LHCN-M2 (cell line): ENCODE results near the gene UMPS. TPM values are rescaled to one million over a fixed set of nuclear protein-coding genes. Genes with fewer than 3 reads are reported as not detected.
"Not testable (repeated sequence)": the region's sequence is repeated elsewhere in the genome, so short reads cannot be mapped to it uniquely, and the experiment has no call there.

Experiments used
- DNase-seq: peaks from one replicate; pipeline ENCODE4 v3.0.0-alpha.2; 2012; ENCODE audit warnings: low read depth
- total RNA-seq: library from RNA; depleted of rRNA; stranded (reverse); fragments of >200 nt; gene quantifications from 2 replicates; pipeline ENCODE4 v1.2.3, GENCODE V29; 2014

UMPS gene
- total RNA-seq, 1 experiment from 2014 or later: 39.3 TPM

DNA sequence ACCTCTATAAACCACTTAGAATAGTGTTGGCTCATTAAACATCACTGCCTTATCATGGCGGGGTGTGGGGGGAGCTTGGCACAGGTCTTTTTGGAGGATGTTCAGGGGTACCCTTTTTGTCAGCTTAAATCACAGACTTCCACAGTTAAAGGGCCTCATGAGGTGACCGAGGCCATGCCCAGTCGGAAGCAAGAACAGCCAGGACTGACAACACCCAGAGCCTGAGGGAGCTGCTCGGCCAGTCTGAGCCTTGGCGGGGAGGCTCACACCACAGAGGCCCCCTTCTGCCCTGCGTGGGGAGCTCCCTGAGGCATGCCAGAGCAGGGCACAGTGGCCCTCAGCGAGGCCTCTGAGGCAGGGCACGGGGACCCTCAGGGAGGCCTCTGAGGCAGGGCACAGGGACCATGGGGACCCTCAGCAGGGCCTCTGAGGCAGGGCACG lies 49.5 kb downstream of the UMPS start:
- DNase-seq: no peak

DNA sequence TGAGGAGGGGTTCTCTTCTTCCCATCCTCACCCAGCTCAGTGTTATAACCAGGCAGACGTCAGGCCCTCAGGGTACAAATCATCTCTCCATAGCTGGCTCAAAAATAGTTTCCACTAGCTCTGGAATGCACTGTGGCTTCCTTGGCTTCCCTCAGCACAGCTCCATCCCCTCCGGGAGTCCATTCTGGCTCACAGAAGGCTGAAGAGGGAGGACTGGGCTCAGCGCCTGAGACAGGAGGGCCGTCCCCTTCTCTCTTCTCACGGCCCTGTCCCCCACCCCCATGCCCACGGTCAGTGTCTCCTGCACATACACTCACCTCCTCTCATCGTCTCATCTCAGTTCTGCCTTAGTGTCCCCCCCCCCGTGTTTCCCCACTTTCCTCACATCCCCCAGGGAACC lies 50.1 kb downstream of the UMPS start:
- DNase-seq: peak; percentile 50

DNA sequence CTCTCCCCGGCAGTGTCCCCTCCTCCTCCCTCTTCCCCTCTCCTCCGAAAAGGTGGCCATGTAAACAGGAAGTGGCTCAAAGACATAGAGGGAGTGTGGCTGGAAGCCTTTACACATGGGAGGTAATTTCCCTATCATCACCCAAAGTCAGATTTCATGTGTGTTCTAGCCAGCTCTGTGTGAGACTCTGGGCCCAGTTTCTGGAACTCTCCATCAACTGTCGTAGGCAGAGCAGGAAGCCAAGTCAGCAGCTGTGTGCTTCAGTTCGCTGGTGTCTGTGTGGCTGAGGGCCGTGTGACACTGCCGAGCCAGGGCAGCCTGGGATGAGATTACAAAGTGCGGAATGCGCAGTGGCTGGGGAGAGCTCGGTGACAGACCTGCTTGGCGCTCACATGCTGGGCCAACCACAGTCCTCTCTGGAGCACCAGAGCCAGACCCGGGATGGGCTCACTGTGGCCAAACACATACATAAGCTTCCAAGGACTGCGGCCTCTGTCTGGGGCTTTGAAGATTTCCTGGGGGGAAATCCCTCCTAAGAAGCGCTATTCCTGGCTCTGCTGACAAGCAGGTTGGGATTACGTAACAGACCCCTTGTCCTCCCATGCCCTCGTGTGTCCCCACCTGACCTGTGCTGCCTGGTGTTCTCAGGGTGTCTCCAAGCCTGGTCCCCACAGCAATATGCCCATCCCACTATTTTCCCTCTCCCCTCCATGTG lies 50.7 kb downstream of the UMPS start:
- peak; percentile 68 for DNase-seq

DNA sequence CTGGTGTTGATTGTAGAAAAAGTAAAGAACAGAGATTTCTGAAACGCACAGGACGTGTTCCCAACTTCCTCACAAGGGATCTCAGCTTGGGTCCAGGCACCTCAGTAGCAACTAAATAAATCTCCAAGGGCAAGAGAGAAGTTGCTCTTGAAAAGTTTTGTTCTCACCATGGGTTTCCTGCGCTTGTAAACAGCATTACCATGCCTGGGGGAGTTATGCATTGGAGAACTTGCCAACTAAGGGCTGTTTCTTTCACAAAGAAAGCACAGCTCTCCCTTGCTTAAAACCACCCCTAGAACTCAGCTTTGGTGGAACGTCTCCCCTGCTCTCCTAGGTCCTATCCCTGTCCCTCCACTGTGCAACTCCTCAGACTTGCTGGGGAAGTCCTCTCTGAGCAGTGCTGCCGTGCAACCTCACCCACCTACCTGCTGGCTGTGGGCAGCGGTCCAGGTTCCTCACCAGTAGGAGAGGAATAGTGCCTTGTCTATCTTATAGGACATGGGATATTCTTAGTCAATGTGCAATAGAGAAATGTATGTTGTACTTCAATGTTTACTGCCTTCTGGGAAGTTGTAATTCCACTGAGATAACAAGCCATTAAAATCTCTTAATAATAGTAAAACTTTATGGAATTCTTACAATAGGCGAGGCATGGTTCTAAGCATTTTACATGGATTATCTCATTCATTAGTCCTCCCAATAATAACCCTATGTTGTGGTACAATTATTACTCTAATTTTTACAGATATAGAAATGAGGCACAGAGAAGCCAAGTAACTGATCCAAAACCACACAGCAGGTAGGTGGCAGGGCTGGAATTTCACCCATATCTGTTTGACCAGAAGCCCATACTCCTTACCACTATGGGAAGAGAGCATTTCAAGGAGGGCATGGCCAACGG lies 51.5 kb downstream of the UMPS start:
- no peak for DNase-seq

DNA sequence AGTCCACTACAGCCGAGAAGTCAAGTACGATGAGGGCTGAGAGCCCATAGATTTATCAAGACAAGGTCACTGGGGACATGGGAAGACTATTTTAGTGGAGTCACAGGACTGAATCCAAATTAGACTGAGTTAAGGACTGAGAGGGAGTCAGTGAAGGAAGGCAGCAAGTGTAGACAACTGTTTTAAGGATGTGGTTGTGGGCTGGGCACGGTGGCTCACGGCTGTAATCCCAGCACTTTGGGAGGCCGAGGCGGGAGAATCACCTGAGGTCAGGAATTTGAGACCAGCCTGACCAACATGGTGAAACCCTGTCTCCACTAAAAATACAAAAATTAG lies 52.1 kb downstream of the UMPS start:
- not testable (repeated sequence) for DNase-seq

DNA sequence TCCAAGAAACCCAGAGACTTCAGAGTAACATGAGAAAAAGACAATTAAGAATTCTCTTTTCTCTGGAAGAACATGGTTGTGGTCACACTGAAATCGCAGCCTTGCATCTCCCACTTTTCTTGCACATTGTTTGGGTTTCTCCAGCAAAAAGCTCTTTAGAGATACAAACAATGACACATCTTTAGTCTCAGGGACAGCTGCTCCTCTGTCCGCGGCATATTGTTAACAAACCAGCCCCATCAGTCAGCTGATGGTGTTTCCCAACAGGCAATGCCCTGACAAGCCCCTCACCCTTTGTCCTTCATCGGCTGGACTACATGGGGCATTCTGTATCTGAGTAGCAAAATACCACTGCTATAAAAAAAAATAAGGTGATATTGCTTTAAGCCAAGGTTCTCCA lies 53.4 kb downstream of the UMPS start:
- DNase-seq: peak; percentile 92

DNA sequence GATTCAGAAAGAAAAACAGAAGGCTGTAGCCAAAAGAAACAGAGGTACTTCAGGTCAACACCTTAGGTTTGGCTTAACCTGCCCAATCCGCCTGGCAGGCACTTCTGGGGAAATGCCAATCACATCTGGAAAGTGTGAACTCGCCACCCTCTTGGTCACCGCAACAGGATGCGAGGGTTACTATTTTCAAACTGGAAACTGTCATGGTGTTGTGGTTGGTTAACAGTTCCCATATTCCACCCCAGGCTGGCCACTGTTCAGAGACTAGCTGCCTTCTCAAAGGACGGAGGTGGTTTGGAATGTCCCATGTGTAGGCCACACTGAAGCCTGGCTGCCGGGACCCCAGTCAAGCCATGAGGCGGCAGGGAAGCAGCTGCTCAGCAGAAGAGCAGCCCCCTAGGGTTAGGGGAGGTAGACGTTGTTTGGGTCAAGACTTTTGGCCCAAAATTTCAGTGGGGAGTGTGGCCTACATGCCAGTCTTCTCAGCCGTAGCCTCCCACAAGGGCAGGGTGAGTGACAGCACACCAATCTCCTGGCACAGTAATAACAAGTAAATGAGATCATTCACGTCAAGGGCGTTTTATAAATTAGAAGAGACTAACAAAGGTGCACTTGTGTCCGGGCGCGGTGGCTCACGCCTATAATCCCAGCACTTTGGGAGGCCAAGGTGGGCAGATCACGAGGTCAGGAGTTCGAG lies 54.6 kb downstream of the UMPS start:
- no peak for DNase-seq

DNA sequence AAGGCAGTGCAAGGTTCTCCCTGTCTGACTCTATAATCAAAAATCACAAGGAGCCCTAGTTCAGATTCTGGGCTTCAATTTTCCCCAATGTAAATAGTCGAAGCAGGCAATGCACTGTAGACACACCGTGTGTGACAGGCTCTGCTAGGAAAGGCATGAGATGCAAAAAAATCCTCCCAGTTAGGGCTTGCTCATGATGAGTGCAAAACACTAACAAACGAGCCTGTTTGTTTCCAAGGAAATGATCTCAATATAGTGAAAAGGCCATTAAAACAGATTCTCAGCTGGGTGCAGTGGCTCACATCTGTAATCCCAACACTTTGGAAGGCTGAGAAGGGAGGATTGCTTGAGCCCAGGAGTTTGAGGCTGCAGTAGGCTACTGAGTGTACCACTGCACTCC lies 55.7 kb downstream of the UMPS start:
- no peak for DNase-seq

DNA sequence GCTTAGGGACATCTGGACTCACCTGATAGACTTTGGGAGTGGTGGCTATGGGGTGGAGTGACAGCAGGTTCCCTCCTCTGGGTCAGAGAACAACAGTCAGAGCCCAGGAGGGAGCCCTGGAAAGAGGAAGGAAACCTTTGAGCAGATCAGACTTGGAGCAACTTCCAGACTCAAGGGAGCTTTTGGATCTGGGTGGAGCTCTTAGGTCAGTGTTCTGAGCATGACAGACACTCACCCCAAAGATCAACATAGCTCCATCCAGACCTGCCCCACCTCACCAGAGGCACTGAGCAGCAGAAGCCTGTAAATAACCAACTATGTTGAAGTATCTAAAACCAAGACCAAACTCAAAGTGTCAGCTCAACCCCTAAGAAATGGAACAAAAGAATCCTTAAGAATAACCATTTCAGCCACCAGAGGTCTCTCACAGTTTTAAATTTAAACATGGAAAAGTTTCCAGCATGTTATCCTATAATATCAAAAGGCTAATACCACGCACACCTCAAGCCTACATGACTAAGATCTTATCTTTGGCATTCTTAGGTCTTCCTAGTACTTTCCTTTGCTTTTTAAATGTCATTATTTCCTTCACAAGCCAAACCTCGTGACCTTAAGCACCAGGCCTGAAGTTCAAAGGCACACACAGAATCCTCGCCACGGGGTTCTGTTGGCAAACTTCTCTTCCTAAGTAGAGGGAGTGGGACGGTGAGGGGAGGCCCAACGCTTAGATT lies 56.4 kb downstream of the UMPS start:
- DNase-seq: peak; percentile 56

DNA sequence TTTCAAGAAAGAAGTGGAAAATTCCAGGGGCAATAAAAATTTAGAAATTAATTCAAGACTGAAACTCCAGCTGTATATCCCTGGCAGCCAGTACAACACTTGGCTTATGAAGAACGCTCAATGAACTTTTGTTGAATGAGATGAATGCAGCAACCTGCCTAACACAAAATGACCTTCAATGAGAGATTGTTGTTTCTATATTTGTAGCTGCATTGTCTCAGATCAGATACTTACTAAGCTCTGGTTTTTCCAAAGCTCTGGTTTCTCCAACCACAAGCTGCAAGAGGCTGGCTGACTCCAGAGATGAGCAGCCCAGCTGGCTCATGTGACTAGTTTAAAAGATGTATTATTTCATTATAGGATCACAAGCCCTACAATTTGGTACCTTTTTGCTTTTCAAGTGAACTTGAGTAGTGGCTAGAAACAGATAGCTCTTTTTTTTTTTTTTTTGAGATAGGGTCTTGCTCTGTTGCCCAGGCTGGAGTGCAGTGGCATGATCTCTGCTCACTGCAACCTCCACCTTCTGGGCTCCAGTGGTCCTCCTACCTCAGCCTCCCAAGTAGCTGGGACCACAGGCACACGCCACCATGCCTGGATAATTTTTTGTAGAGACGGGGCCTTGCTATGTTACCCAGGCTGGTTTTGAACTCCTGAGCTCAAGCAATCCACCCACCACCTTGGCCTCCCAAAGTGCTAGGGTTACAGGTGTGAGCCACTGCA lies 57.4 kb downstream of the UMPS start:
- peak; percentile 69 for DNase-seq

DNA sequence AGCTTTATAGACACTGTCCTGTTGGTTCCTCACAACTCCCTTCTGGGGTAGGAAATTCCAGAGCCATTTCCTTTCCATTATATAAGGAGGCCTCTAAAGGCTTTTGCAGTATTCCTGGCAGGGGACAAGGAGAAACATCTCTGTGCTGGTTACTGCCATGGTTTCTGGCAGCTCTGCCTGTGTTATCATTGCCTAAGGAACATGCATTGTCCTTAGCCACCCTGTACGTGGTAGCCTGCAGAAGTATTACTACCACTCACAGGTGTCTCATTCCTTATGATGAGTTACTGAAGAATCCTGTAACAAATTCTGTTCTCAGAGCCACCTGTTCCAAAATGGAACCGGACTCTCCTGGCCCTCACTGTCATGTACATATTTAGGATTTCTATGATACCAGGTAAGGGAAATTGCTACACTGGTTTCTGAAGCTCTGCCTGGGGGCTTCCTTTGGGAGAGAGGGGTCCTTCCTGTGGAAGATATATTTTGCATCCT lies 58.0 kb downstream of the UMPS start:
- no peak for DNase-seq

DNA sequence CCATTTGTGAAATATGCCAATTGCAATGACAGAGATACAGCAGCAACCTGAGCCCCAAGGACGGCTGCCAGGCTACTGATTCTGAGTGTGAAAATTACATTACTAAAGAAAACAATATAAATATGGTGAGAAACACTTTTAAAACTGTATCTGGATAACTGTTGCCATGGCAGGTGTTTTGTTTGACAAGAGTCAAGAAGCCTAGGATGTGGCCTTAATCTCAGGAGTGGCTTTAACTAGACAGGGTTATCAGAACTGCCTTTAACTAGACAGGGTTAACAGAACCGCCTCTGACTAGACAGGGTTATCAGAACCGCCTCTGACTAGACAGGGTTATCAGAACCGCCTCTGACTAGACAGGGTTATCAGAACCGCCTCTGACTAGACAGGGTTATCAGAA lies 58.9 kb downstream of the UMPS start:
- DNase-seq: not testable (repeated sequence)

DNA sequence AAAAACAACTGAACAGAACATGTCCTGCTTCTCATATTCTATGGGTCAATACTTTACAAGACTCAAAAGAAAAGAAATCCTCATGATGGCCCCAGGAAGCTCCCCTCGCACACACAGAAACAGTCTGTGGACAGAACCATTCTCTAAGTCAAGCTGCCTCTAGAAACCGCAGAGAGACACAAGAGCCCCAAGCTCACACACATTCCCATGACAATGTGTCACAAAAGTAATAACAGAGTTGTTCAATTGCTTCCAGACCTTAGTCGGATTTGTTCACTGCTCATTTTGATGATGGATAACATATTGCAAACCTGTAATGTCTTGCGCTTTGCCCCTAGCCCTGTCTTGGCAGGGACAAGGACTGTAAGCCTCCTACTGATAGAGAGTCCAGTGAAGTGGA lies 60.9 kb downstream of the UMPS start:
- peak; percentile 64 for DNase-seq

DNA sequence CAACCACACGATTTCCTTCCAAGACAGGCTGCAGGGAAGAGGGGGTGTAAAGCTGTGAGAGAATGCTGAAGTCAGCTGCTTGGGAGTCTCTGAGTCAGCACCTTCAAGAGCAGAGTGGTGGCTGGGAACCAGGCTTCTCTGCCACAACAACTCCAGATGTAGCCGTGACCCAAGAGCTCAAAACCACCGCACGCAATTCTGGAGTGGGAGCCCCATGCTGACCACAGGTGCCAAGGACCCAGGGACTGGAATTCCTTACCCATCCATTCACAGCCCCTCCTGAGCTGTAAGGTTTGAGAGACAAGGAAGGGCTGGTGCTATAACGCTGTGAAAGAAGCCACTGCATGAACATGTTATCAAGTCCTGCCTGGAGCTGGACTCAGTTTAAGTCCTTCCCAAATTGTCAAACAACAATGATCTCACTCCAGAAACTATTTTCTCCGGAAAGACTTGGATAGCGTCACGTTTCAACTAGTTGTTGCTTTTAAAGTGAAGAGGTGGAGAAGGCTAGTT lies 61.4 kb downstream of the UMPS start:
- peak; percentile 98 for DNase-seq

DNA sequence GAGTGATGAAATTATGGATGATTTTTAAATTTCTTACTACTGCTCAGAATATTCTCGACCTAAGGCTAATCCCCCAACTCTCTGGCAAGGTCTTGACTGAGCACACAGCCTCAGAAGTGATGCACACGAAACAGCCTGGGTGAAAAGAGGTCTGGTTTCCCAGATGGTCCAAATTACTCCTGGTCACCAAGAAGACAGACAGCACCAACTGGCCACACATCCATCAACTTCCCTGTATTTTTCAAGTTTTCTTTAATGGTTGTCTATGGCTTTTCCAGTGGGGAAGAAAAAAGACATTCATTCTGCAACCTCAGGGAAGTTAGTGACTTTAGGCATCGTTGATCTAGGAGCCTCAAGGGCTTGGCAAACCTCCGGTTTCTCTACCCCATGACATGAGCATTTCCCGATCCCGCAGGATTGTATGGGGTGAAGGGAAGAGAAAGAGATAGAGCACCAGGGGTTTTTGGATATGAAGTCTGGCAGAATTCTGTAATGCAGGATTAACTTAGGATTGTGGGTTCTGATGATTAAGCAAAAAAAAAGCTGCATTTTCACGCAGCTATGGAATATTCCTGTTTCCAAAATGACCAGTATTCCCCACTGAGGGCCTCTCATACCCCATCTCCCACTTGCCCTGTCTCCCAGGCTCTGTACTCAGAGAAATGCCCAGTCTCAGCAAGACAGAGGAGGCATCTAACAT lies 62.2 kb downstream of the UMPS start:
- DNase-seq: peak; percentile 93

DNA sequence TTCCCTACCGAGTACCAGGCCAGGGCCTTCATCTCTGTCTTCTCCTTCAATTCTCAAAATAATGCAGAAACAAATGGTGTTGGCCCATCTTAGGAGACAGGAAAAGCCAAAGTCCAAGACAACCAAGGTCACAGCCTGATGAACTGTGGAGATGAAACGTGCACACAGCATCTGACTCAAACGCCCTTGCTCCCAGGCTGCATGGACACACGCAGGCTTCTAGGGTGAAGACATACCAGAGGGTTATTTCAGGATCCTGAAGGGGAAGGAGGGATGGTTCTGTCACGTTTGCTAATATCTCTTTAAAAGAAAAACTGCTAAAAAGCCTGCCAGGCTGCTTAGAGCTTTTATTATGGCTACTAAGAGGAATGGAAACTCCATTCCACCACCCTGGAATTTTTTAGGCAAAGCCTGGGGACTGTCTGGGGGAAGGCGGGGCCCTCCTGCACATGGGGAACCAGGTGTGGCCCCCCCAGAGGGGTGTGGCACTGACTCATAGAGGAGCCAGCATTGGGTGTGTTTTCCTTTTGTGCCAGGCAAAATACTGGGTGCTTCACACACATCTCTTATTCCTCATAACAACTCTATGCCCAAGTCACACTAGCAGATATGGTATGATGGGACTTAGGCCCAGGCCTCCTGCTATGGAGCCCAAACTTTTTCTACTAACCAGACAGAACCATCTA lies 62.9 kb downstream of the UMPS start:
- DNase-seq: peak; percentile 82

DNA sequence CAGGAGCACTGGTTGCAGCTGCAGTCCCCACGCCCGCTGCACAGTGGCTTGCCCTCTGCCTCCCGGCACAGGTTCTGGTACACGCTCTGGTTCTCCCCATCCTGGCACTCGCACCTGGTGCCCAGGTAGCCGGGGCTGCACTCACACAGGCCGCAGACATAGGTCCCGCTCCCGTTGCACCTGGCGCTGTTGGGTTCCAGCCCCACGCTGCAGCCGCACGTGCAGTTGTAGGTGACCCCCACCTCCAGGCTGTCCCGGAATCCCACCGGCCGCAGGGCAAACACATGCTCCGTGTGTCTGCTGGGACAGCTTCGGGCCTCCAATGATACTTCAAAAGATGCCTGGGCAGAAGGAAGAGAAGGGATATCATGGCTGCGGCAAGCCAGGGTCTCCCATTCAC lies 66.2 kb downstream of the UMPS start:
- DNase-seq: no peak

DNA sequence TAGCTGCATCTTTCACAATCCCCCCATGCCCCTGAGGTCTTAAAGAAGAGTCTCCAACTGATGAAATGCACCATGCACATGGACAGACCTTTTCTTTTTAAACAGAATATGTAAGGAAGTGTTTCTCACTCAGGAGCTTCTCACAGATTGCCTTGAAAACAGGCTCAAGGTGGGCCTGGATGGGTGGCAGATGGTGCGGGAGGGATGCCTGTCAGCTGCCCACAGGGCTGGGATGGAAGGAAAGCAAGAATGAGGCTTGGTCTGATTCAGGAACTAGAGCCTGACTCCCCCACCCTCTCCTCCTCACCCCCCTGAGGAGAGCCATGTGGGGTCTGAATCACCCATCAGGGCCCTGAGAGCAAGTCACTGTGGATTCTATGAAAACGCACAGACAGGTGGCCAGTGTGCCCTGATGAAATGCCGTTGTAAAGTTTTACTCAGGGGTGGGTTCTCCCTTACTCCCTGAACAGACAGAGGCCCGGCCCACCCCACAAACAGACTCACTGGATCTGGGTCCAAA lies 67.2 kb downstream of the UMPS start:
- DNase-seq: no peak
